Neural crest cell (in vitro differentiated cells): Measurements from ENCODE around the gene TCTN3. TPM values are rescaled to one million over a fixed set of nuclear protein-coding genes. Genes with fewer than 3 reads are reported as not detected.
"Not testable (repeated sequence)": the region's sequence is repeated elsewhere in the genome, so short reads cannot be mapped to it uniquely, and the experiment has no call there.

Source experiments
- DNase-seq: peaks from one replicate; pipeline ENCODE4 v3.0.0; 2021; ENCODE audit warnings: low read depth, mixed read lengths, low spot score
- H3K27ac Mint-ChIP-seq: one replicate; pipeline ENCODE4 v1.8.0; 2021; ENCODE audit warnings: mild to moderate bottlenecking, mixed read lengths; ENCODE audit not compliant: unreplicated experiment
- H3K27me3 Mint-ChIP-seq: 2 replicates; pipeline ENCODE4 v1.8.0; 2021; ENCODE audit warnings: low read depth, mild to moderate bottlenecking, mixed read lengths
- H3K36me3 Mint-ChIP-seq: 2 replicates; pipeline ENCODE4 v1.8.0; 2021; ENCODE audit warnings: low read depth, mild to moderate bottlenecking, mixed read lengths
- H3K4me1 Mint-ChIP-seq: 2 replicates; pipeline ENCODE4 v1.8.0; 2021; ENCODE audit warnings: mixed read lengths
- H3K4me3 Mint-ChIP-seq: one replicate; pipeline ENCODE4 v1.8.0; 2021; ENCODE audit warnings: mild to moderate bottlenecking, mixed read lengths
- H3K9me3 Mint-ChIP-seq: 2 replicates; pipeline ENCODE4 v1.8.0; 2021; ENCODE audit warnings: mixed read lengths
- total RNA-seq: library from RNA; stranded (reverse); gene quantifications from 2 replicates; pipeline ENCODE4 v1.2.1, GENCODE V29; 2021
- TF ChIP-seq, protein P1 (sequence below): fragments of 200-600 bp; sonication (generic); conservative IDR thresholded peaks from 2 replicates; pipeline ENCODE4 v1.5.0; 2021; ENCODE audit warnings: antibody characterized with exemption, mild to moderate bottlenecking

Gene TCTN3
- total RNA-seq, 1 donor from 2014 or later: 45.5 TPM

DNA sequence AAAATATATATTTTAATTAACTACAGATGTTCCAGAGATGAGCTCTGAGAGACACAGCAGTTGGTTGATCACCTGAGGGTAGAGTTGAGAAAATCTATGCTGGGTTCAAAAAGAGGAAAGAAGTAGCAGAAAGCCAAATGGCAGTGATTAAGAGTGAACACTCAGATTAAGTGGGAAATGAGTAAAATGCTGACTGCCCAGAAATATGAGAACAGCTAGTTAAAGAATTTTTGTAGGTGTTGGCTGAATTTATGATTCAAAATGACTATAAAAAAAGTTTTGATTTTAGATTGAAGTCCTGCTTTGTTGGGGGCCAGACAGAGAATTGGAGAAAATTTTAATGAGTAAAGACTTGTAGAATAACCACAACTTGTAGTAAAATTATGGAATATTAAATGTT lies 9.8 kb downstream of the TCTN3 start:
- Mint-ChIP-seq H3K27ac (no peak overlapping the region), H3K4me3 (no peak overlapping the region), H3K27me3 (no peaks in the 10 kb centered on the region), H3K4me1 (no peaks in the 10 kb centered on the region), H3K9me3 (no peaks in the 10 kb centered on the region), H3K36me3 (peaks cover 21% of the 10 kb centered on the region)
- TF ChIP-seq, protein P1, sequence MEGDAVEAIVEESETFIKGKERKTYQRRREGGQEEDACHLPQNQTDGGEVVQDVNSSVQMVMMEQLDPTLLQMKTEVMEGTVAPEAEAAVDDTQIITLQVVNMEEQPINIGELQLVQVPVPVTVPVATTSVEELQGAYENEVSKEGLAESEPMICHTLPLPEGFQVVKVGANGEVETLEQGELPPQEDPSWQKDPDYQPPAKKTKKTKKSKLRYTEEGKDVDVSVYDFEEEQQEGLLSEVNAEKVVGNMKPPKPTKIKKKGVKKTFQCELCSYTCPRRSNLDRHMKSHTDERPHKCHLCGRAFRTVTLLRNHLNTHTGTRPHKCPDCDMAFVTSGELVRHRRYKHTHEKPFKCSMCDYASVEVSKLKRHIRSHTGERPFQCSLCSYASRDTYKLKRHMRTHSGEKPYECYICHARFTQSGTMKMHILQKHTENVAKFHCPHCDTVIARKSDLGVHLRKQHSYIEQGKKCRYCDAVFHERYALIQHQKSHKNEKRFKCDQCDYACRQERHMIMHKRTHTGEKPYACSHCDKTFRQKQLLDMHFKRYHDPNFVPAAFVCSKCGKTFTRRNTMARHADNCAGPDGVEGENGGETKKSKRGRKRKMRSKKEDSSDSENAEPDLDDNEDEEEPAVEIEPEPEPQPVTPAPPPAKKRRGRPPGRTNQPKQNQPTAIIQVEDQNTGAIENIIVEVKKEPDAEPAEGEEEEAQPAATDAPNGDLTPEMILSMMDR: no peak
- DNase-seq: no peak

DNA sequence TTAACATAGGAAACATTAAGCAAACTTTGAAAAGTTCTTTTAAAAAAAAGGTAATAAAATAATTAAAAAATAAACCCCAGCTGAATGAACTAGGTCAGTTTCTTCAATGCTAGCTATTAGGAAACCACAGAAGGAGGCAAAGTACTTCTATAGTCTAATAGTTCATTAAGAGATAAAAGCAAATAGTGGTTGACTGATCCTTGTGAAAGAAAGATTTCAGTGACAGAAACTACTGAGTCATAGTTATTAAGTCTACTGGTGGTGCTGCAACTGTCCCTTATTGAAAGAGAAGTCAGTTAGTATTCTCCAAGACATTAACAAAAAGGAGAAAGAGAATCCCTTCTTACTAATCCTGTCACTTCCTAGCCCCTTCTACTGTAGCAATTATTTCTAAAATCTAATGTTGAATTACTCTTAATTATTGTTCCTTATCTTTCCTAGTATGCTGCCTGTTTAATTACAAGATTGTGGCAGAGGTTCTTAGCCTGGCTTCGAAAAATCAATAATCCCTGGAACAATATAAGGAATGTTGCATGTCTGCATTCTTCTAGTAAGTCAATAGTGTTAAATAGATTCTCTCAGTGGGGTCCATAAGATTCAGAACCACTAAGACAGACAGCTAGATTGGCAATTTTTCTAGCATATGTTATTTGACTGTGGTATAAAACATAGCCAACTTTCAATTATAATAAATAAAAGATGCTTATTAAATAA lies 18.2 kb downstream of the TCTN3 start:
- no peaks in the 10 kb centered on the region for H3K27me3 Mint-ChIP-seq
- no peaks in the 10 kb centered on the region for H3K9me3 Mint-ChIP-seq
- H3K4me1 Mint-ChIP-seq: no peaks in the 10 kb centered on the region
- TF ChIP-seq, protein P1: no peak
- H3K4me3 Mint-ChIP-seq: no peak overlapping the region
- H3K36me3 Mint-ChIP-seq: peaks cover 15% of the 10 kb centered on the region
- no peak for DNase-seq
- H3K27ac Mint-ChIP-seq: no peak overlapping the region

DNA sequence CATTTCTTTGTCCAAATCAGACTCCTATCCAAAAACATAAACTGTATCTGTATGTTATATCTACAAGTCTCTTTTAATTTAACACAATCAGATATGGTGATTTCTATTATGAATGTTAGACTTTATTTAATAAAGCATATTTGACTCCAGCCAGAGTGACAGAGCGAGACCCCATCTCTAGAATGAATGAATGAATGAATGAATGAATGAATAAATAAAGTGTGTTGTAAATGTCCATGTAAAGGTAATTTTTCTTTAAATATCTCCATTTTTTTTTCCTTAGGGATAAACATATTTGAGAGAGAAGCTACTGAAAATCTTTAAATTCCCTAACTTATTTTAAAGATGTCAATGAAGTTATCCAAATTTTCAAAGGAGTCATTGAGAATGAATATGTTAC lies 19.1 kb downstream of the TCTN3 start:
- Mint-ChIP-seq H3K4me1 (no peaks in the 10 kb centered on the region), H3K4me3 (no peak overlapping the region), H3K27ac (no peak overlapping the region), H3K27me3 (no peaks in the 10 kb centered on the region), H3K9me3 (no peaks in the 10 kb centered on the region), H3K36me3 (peaks cover 7% of the 10 kb centered on the region)
- no peak for DNase-seq
- TF ChIP-seq, protein P1: no peak

DNA sequence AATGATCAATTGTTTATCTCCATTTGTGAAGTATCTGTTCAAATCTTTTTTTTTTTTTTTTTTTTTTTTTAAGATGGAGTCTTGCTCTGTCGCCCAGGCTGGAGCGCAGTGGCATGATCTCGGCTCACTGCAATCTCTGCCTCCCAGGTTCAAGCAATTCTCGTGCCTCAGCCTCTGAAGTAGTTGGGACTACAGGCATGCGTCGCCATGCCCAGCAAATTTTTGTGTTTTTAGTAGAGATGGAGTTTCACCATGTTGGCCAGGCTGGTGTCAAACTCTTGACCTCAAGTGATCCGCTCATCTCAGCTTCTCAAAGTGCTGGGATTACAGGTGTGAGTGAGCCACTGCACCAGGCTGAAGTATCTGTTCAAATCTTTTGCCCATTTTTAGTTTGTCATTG lies 21.1 kb downstream of the TCTN3 start:
- H3K27ac Mint-ChIP-seq, H3K4me3 Mint-ChIP-seq, DNase-seq, H3K4me1 Mint-ChIP-seq, H3K9me3 Mint-ChIP-seq, H3K27me3 Mint-ChIP-seq: not testable (repeated sequence)
- H3K36me3 Mint-ChIP-seq: peaks cover 18% of the 10 kb centered on the region

DNA sequence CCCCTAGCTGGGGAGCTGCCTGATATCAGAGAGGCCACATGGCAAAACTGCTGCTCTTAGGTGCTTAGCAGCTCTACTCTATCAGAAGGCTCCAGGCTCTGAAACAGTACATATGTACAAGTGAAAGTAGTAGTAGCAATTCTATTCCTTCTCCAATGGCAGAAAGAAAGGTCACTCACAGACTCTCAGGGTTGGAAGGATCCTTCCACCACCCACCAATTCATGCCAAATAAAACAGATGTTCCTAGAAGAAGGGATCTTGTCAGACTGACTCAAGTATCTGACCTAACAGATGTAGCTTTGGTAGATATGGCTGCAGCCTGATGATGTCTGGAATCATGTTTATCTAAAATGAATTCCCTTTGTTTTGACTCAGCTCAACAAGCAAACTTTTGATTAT lies 29.2 kb downstream of the TCTN3 start:
- no peak overlapping the region for H3K4me3 Mint-ChIP-seq

DNA sequence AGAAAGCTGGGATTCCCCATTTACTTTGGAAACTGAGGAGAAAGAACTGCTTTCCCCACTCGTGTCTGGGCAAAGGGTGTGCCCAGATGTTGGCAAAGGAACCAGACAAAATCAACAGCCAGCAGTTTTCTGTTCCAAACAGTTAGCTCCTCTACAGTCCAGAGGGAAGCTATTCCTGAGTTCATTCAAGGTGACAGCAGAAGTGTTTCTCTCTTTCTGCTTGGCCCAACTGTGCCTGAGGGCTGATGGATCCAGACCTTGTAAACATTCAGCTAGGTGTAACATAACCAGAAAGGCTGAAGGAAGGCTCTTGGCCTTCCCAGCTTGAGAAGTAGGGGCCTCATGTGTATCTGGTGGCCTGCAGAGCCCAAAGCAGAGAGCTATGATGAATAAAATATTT lies 30.2 kb downstream of the TCTN3 start:
- no peak overlapping the region for H3K27ac Mint-ChIP-seq

More for the DNA sequence above, 29.2 kb downstream of the TCTN3 start:
- H3K4me1 Mint-ChIP-seq: no peaks in the 10 kb centered on the region
- DNase-seq: no peak
- H3K9me3 Mint-ChIP-seq: no peaks in the 10 kb centered on the region
- TF ChIP-seq, protein P1: no peak
- peaks cover 15% of the 10 kb centered on the region for H3K36me3 Mint-ChIP-seq
- H3K27ac Mint-ChIP-seq: no peak overlapping the region
- no peaks in the 10 kb centered on the region for H3K27me3 Mint-ChIP-seq

More for the DNA sequence above, 30.2 kb downstream of the TCTN3 start:
- H3K4me1 Mint-ChIP-seq: no peaks in the 10 kb centered on the region
- peaks cover 9% of the 10 kb centered on the region for H3K36me3 Mint-ChIP-seq
- no peak for DNase-seq
- no peaks in the 10 kb centered on the region for H3K27me3 Mint-ChIP-seq
- TF ChIP-seq, protein P1: no peak
- no peak overlapping the region for H3K4me3 Mint-ChIP-seq
- H3K9me3 Mint-ChIP-seq: no peaks in the 10 kb centered on the region
